ENCODE measurements around the gene DOK6.
A peak's percentile ranks its signal among the peaks of the same experiment; 100 is the strongest.
"Not testable (repeated sequence)": the region's sequence is repeated elsewhere in the genome, so short reads cannot be mapped to it uniquely, and the experiment has no call there.

DOK6 gene

GRCh38 chr18:69789794-69790193 is 389.1 kb downstream of the DOK6 start:
- FAIRE-seq (no peak), DNase-seq (ENCODE audit: insufficient read length, low spot score) (no peak)
- TF ChIP-seq POLR2A (IDR thresholded peaks at IDR 0.05; ENCODE audit: low read depth, low read length): no peak

DNA sequence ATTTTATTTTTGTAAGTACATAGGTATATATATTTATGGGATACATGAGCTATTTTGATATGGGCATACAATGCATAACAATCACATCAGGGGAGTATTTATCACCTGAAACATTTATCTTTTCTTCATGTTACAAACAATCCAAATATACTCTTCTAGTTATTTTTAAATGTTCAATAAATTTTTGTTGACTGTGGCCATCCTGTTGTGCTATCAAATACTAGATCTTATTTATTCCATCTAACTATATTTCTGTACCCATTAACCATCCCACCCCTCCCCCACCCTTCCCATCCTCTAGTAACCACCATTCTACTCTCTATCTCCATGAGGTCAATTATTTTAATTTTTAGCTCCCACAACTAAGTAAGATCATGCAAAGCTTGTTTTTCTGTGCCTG is 390.0 kb downstream of the DOK6 start:
- DNase-seq (ENCODE audit: insufficient read length, low spot score) (no peak), FAIRE-seq (no peak)
- no peak for TF ChIP-seq POLR2A (IDR thresholded peaks at IDR 0.05; ENCODE audit: low read depth, low read length)

- no peak for FAIRE-seq
- no peak for DNase-seq (ENCODE audit: insufficient read length, low spot score)
- no peak for TF ChIP-seq POLR2A (IDR thresholded peaks at IDR 0.05; ENCODE audit: low read depth, low read length)
These were observed 395.1 kb downstream of the DOK6 start for GRCh38 chr18:69795791-69796190.

DNA sequence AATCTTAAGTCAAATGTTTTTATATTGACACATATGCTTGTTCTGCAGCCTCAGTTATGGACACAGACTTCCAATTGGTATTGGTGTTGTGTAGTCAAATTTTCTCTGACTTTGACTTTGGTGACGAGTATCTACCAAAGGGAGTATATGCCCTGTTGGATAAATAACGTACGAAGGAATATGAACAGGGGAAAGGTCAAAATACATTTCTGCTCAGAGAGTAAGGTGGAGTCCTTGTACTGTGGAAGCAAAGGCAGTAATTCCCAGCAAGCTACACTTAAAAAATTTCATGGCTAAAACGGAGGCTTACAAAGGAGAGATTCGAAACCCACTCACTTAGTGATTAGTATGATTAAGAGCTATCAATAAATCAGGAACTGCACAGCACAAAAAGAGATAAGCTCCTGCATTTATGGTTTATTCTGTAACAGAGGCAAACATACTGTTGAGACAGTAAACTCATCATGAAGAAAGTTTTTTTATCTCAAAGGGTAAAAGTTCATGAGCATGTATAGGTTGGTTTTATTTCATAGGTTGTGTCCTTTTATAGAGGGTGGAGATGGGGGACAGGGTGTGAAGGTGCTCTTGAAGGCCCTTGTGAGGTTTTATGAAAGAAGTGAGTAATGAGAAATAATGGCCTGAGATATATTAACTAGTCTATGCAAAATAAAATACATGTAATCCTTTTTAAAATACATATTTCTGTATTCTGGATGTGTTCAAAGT is 404.3 kb downstream of the DOK6 start:
- no peak for FAIRE-seq
- no peak for TF ChIP-seq POLR2A (IDR thresholded peaks at IDR 0.05; ENCODE audit: low read depth, low read length)
- no peak for DNase-seq (ENCODE audit: insufficient read length, low spot score)

GRCh38 chr18:69808399-69808798 is 407.7 kb downstream of the DOK6 start:
- FAIRE-seq (no peak), DNase-seq (ENCODE audit: insufficient read length, low spot score) (no peak)
- no peak for TF ChIP-seq POLR2A (IDR thresholded peaks at IDR 0.05; ENCODE audit: low read depth, low read length)

GRCh38 chr18:69813559-69813958 is 412.9 kb downstream of the DOK6 start:
- no peak for TF ChIP-seq POLR2A (IDR thresholded peaks at IDR 0.05; ENCODE audit: low read depth, low read length)
- FAIRE-seq: no peak

DNA sequence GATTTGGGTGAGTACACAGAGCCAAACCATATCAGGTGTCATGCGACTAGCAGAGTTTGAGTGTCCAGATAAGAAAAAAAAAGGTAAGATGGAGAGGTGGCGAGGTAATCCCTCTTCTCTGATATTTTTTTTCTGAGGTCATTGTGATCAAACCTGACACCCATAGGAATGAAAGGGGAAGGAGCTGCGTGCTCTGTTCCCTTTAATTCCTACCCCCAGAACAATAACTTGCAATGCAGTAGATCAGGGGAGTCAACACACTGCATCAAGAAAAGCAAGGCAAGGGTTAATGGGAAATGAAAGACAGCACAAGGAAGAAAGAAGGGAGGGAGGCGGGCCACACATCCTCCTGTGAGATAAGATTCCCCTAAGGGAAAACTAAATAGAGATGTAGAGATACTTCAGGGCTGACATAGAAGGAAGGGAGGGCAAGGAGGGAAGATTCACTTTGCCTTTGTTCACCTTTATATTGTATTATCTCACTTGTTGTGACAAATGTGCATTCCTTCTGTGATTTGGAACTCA is 414.2 kb downstream of the DOK6 start:
- TF ChIP-seq POLR2A (IDR thresholded peaks at IDR 0.05; ENCODE audit: low read depth, low read length): no peak
- FAIRE-seq: no peak
- DNase-seq (ENCODE audit: insufficient read length, low spot score): no peak

More at GRCh38 chr18:69813559-69813958, 412.9 kb downstream of the DOK6 start:
- no peak for DNase-seq (ENCODE audit: insufficient read length, low spot score)

GRCh38 chr18:69817335-69817940 is 416.8 kb downstream of the DOK6 start:
- DNase-seq (ENCODE audit: insufficient read length, low spot score) (no peak), FAIRE-seq (no peak)
- no peak for TF ChIP-seq POLR2A (IDR thresholded peaks at IDR 0.05; ENCODE audit: low read depth, low read length)

- TF ChIP-seq POLR2A (IDR thresholded peaks at IDR 0.05; ENCODE audit: low read depth, low read length): no peak
- DNase-seq (ENCODE audit: insufficient read length, low spot score): no peak
- FAIRE-seq: no peak
These were observed 418.8 kb downstream of the DOK6 start for GRCh38 chr18:69819460-69819859.

DNA sequence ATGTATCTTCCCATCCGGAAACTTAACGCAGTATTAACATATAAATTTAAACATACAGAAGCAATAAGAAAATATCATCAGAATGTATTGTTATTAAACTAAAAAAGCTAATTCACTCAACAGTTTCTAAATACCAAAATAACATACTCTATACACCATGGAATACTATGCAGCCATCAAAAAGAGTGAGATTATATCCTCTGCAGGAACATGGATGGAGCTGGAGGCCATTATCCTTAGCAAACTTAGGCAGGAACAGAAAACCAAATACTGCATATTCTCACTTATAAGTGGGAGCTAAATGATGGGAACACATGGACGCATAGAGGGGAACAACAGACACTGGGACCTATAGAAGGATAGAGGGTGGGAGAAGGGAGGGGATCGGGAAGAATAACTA is 419.9 kb downstream of the DOK6 start:
- TF ChIP-seq POLR2A (IDR thresholded peaks at IDR 0.05; ENCODE audit: low read depth, low read length): no peak
- DNase-seq (ENCODE audit: insufficient read length, low spot score) (no peak), FAIRE-seq (no peak)

DNA sequence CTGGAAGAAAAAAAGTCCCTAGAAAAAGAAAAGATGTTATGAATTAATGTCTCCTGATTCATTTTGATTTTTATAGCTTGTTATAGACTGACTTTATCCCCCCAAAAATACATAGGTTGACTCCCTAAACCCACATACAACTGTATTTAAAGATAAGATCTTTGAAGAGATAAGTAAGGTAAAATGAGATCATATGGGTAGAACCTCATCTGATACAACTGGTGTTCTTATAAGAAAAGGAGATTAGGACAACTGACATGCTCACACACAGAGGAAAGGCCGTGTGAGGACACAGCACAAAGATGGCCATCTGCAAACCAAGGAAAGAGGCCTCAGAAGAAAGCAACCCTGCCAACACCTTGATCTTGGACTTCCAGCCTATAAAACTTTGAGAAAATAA is 429.5 kb downstream of the DOK6 start:
- FAIRE-seq: no peak
- TF ChIP-seq POLR2A (IDR thresholded peaks at IDR 0.05; ENCODE audit: low read depth, low read length): no peak
- no peak for DNase-seq (ENCODE audit: insufficient read length, low spot score)

DNA sequence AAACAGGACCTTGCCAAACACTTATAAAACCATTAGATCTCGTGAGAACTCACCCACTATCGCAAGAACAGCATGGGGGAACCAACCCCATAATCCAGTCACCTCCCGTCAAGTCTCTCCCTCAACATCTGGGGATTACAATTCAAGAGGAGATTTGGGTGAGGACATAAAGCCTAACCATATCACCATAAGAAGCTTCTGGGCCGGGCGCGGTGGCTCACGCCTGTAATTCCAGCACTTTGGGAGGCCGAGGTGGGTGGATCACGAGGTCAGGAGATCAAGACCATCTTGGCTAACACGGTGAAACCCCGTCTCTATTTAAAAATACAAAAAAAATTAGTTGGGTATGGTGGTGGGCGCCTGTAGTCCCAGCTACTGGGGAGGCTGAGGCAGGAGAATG is 434.3 kb downstream of the DOK6 start:
- DNase-seq (ENCODE audit: insufficient read length, low spot score); FAIRE-seq: not testable (repeated sequence)

DNA sequence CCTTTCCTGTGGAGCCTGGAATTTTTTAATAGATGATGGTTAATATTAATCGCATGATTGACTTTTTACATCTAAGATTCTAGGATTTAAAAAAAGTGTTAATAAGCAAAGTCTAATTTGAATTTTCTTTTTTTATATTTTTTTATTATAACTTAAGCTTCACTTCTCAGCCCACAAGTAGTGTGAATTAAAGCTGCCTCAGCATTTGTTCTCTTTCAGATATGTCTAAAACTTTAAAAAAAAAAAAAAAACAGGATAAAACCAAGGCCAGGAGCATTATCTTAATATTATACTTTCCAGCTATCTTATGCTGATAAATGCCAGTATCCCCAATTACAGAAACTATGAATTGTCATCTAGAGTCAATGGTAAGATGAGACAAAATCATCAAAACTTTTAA is 437.3 kb downstream of the DOK6 start:
- DNase-seq (ENCODE audit: insufficient read length, low spot score) (no peak), FAIRE-seq (no peak)
- TF ChIP-seq POLR2A (IDR thresholded peaks at IDR 0.05; ENCODE audit: low read depth, low read length): no peak

GRCh38 chr18:69838620-69839411 is 438.1 kb downstream of the DOK6 start:
- TF ChIP-seq POLR2A (IDR thresholded peaks at IDR 0.05; ENCODE audit: low read depth, low read length): no peak
- peak; percentile 79 for FAIRE-seq
- DNase-seq (ENCODE audit: insufficient read length, low spot score): peak; percentile 34
